ENCODE data around the gene OMG. TPM values are rescaled to one million over a fixed set of nuclear protein-coding genes. Genes with fewer than 3 reads are reported as not detected.
"Not testable (repeated sequence)": the region's sequence is repeated elsewhere in the genome, so short reads cannot be mapped to it uniquely, and the experiment has no call there.

OMG gene, protein sequence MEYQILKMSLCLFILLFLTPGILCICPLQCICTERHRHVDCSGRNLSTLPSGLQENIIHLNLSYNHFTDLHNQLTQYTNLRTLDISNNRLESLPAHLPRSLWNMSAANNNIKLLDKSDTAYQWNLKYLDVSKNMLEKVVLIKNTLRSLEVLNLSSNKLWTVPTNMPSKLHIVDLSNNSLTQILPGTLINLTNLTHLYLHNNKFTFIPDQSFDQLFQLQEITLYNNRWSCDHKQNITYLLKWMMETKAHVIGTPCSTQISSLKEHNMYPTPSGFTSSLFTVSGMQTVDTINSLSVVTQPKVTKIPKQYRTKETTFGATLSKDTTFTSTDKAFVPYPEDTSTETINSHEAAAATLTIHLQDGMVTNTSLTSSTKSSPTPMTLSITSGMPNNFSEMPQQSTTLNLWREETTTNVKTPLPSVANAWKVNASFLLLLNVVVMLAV
- under 1 TPM in 1 of 6 experiments, not detected in 5; 0.26 TPM for total RNA-seq (2021; fragmentation: NEBNext Ultra II Directional; extraction: Animal tissue kit (Norgen Biotek cat#: 25700))
- long read RNA-seq: 0 reads

DNA sequence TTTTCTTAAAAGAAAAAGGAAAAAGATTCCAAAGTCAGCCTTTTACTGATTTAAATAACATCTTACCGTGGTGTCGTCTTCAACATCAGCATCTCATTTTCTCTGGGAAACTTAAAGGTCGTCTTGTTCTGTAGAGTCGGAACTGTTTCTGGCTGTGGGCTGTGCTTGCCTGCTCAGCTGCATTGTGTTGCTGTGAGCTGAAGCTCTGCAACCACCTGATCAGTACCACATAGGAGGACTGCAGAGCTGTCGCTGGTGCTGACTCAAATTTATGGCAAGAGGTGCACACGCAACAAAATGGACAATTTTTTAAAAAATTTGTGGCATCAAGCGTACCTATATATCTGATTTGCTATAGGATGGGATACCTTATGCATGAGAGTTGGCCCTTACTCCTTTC, at the start of gene OMG:
Gene OMG, minus strand, starts transcription at position 150 of the 400 bp plus-strand sequence. CDS start 908 bp downstream, outside the sequence.
- H3K9me3 Mint-ChIP-seq: no peaks in the 10 kb centered on the region
- no peak for DNase-seq
- no peak within 1 kb of the TSS for H3K27ac Mint-ChIP-seq
- H3K36me3 Mint-ChIP-seq (ENCODE audit: low read depth): peaks cover 25% of the 10 kb centered on the region
- H3K4me1 Mint-ChIP-seq (ENCODE audit: low read depth): no peaks in the 10 kb centered on the region; the same call in 1 of the 2 replicates
- TF ChIP-seq, protein P1, sequence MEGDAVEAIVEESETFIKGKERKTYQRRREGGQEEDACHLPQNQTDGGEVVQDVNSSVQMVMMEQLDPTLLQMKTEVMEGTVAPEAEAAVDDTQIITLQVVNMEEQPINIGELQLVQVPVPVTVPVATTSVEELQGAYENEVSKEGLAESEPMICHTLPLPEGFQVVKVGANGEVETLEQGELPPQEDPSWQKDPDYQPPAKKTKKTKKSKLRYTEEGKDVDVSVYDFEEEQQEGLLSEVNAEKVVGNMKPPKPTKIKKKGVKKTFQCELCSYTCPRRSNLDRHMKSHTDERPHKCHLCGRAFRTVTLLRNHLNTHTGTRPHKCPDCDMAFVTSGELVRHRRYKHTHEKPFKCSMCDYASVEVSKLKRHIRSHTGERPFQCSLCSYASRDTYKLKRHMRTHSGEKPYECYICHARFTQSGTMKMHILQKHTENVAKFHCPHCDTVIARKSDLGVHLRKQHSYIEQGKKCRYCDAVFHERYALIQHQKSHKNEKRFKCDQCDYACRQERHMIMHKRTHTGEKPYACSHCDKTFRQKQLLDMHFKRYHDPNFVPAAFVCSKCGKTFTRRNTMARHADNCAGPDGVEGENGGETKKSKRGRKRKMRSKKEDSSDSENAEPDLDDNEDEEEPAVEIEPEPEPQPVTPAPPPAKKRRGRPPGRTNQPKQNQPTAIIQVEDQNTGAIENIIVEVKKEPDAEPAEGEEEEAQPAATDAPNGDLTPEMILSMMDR (IDR thresholded peaks at IDR 0.05): no peak
- peaks cover 2% of the 10 kb centered on the region; the same call in 1 of the 2 replicates for H3K27me3 Mint-ChIP-seq (ENCODE audit: insufficient read depth)
- H3K4me3 Mint-ChIP-seq: no peak within 1 kb of the TSS; the same call in 1 of the 2 replicates

DNA sequence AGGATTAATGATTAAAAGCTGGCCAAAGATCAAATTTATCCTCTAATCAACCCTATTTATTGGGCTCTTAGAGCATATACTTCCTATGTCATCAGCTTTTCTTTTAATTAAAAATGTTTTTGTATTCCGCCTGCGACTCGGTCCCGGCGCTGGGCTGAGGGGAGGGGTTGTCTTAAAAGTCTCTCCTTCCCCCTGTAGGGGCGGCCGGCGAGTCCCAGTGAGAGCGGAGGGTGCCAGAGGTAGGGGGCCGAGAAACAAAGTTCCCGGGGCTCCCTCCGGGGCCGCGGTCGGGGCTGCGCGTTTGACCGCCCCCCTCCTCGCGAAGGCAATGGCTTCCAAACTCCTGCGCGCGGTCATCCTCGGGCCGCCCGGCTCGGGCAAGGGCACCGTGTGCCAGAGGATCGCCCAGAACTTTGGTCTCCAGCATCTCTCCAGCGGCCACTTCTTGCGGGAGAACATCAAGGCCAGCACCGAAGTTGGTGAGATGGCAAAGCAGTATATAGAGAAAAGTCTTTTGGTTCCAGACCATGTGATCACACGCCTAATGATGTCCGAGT, 48.2 kb upstream of the OMG start:
- H3K27ac Mint-ChIP-seq; H3K9me3 Mint-ChIP-seq; DNase-seq; H3K27me3 Mint-ChIP-seq (ENCODE audit: insufficient read depth); H3K4me3 Mint-ChIP-seq: not testable (repeated sequence)
- Mint-ChIP-seq H3K4me1 (ENCODE audit: low read depth) (peaks cover 20% of the 10 kb centered on the region), H3K36me3 (ENCODE audit: low read depth) (peaks cover 40% of the 10 kb centered on the region)

DNA sequence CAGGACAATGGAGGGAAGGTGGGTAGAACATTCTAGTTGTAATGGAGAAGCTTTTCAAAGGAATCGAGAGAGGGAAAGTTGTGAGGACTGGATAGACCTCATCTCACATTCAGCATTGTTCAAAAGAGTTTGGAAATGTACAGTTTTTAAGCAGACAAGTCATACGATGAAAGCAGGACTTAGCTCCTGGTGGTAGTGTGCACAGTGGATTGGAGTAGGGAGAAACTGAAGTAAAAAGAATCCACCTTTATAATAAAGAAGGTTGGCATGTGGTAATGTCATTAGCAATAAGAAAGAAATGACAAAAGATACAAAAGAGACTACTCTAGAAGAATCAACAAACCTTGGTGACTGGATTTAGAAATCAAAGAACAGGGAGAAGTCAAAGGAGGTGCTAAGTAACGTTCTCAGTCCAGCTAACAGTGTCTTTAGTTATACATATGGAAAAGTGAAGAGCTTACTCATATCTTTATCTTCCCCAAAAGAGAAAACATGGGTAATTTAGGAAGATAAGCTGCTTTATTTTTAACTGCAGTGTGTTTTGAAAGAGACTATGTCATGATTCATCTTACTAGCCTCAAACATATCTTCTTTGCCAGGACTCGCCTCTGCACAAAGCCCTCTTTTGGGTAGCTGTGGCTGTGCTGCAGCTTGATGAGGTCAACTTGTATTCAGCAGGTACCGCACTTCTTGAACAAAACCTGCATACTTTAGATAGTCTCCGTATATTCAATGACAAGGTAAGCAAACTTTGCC, 43.0 kb upstream of the OMG start:
- peak overlapping the region; percentile 49 for H3K4me3 Mint-ChIP-seq

DNA sequence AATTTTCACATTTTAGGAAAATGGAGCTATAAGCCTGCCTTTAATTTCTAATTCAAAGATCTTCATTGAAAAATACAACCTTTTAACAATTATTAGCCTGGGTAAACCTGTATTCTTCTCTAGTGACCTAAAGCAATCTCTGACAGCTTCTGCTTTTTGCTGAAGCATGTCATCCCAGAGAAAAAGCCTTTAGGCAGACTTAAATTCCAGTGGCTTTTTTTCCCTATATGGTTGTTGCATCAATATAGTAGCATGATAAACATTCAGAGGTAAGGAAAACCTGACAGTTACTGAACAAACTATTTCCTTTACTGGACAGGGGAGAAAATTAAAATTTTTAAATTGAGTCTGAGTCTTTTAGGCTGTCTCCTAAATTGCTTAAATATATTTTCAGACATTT, 32.2 kb upstream of the OMG start:
- Mint-ChIP-seq H3K4me1 (ENCODE audit: low read depth) (peaks cover 45% of the 10 kb centered on the region), H3K4me3 (peak overlapping the region; percentile 41), H3K36me3 (ENCODE audit: low read depth) (peaks cover 47% of the 10 kb centered on the region), H3K27me3 (ENCODE audit: insufficient read depth) (peaks cover 3% of the 10 kb centered on the region), H3K9me3 (no peaks in the 10 kb centered on the region), H3K27ac (peak overlapping the region; percentile 81)
- TF ChIP-seq, protein P1 (IDR thresholded peaks at IDR 0.05): no peak
- peak; percentile 7 for DNase-seq

More for the DNA sequence above, 43.0 kb upstream of the OMG start:
- Mint-ChIP-seq H3K4me1 (ENCODE audit: low read depth) (peaks cover 26% of the 10 kb centered on the region), H3K36me3 (ENCODE audit: low read depth) (peaks cover 31% of the 10 kb centered on the region), H3K27ac (peak overlapping the region; percentile 77), H3K27me3 (ENCODE audit: insufficient read depth) (peaks cover 1% of the 10 kb centered on the region; the same call in 1 of the 2 replicates), H3K9me3 (no peaks in the 10 kb centered on the region)
- TF ChIP-seq, protein P1 (IDR thresholded peaks at IDR 0.05): no peak
- DNase-seq: peak; percentile 68

DNA sequence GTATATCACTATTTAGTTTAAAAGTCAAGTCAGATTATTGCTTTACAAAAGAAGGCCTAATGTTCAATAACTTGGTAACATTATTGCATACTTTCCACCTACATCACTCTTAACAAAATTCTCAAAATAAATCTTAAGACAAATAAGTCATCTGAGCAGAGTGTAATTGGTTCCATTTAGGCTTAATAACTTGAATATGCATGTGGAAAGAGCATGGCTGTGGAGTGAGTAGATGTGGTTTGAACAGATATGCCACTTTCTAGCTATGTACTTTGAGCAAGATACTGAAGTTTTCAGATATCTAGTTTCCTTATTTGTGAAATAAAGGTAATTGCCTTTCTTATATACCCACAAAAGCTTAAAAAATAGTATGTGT, 31.1 kb upstream of the OMG start:
- TF ChIP-seq, protein P1 (IDR thresholded peaks at IDR 0.05): no peak
- H3K9me3 Mint-ChIP-seq: no peaks in the 10 kb centered on the region
- peaks cover 51% of the 10 kb centered on the region for H3K4me1 Mint-ChIP-seq (ENCODE audit: low read depth)
- peak overlapping the region; percentile 64 for H3K4me3 Mint-ChIP-seq
- H3K27me3 Mint-ChIP-seq (ENCODE audit: insufficient read depth): peaks cover 3% of the 10 kb centered on the region
- DNase-seq: peak; percentile 49
- peaks cover 52% of the 10 kb centered on the region for H3K36me3 Mint-ChIP-seq (ENCODE audit: low read depth)
- peak overlapping the region; percentile 81 for H3K27ac Mint-ChIP-seq

Measured in HFFc6 (cell line).